ENCODE measurements around the gene CRYGN.
A peak's percentile ranks its signal among the peaks of the same experiment; 100 is the strongest.

The CRYGN gene, protein sequence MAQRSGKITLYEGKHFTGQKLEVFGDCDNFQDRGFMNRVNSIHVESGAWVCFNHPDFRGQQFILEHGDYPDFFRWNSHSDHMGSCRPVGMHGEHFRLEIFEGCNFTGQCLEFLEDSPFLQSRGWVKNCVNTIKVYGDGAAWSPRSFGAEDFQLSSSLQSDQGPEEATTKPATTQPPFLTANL

DNA sequence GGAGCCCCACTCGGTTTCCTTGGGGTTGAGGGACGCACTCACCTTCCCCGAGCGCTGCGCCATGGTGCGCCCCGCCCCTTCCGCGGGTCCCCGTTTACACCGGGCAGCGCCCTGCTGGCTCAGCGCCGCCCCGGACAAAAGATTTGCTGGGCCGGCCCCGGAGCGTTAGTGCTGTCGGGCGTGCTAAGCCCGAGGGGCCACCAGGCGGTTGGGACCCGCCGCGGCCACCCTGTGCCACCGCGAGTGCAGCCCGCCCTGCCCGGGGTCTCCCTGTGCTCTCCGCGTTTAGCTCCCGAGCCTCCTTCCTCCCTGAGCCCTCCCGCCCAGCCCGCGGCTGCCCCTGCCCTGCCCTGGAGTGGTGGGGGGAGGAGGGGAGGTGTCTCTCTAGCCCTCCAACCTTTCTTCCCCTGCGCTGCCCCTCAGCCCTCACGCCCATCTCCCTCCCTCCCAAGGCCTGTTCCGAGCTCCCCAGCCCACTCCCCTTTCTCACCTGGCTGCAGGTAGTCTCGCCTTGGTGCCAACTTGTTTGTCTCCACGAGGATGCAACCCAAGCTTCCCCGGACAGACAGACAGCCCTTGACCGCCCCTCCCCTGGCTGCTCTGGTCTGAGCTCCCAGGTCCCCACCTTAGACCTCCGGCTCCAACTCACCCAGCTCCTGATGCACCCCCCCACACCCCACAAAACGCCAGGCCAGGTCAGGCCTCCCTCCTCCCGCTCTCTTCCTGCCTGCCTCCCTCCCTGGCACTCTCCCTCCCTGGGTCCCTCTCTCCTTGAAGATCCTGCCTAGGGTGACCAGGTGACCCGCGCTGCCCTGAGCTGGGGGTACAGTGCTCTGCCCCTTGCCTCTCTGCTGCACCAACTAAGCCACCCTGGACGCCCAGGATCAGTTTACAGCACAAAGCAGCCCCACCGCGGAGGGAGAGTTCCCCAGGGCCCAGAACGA, at the start of gene CRYGN:
Gene CRYGN, minus strand, starts transcription at position 287 of the 944 bp plus-strand sequence. Its CDS starts 224 bp downstream, at position 63.
- peak; percentile 54 for DNase-seq

DNA sequence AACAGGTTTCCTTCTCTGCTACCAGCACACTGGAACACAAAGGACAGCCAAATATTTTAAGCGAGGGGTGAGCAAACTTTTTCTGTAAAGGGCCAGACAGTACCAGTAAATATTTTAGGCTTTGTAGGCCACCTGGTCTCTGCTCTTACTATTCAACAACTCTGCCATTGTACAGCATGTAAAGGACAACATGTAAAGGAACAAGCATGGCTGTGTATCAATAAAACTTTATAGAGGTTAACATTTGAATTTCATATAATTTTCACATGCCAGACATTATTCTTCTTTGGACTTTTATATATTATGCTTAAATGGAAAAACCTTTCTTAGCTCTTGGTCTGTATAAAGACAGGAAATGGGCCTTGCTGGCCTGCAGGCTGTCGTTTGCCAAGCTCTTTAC, 49.6 kb upstream of the CRYGN start:
- no peak for DNase-seq

DNA sequence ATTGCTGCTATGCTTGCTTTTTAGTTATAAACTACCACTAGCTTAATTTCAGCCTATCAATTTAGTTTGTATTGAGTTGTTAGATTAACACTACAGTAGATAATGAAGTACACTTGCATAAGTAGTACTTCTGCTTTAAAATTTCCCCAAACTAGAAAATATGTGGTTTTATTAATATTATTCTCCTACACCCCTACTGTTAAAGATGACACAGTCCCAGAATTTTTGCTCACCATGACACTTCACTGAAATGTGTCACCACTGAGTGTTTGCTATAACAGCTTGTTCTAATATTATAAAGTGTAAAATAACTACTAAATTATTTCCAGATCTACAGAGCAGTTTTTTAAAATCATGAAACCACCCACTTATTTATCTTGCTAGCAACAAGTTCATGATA, 48.2 kb upstream of the CRYGN start:
- DNase-seq = no peak

DNA sequence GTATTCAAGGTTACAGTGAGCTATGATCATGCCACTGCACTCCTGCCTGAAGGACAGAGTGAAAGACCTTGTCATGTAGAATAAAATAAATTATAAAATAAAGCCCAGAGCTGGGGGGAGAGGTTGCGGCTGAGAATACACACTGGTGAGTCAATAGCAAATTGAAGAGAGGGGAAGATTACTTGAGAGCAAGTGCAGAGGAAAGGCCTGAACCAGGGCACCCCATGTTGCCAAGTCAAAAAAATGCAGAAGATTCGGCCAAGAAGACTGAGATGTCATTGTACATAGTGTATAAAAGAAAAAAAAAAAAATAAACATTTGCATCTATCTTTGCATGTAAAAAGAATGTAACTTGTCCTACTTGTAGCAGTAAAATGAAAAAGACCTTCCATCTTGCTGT, 47.3 kb upstream of the CRYGN start:
- no peak for DNase-seq

DNA sequence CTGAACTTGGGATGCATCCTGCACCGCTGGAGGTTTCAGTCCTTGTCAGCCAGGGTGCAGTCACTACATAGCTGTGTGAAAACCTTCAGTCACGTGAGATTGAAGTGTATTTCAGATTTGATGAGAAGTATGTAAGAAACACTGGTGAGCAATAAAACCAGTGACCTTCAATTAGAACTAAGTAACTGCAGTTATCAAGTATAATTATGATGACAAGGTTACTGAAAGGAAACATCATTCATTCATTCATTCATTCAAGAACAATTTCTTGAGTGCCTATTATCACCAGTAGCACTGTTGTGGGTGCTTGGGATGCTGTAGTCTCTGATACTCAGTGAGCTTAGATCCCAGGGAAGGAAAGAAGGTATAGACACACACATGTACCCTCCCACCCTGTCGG, 46.1 kb upstream of the CRYGN start:
- no peak for DNase-seq

DNA sequence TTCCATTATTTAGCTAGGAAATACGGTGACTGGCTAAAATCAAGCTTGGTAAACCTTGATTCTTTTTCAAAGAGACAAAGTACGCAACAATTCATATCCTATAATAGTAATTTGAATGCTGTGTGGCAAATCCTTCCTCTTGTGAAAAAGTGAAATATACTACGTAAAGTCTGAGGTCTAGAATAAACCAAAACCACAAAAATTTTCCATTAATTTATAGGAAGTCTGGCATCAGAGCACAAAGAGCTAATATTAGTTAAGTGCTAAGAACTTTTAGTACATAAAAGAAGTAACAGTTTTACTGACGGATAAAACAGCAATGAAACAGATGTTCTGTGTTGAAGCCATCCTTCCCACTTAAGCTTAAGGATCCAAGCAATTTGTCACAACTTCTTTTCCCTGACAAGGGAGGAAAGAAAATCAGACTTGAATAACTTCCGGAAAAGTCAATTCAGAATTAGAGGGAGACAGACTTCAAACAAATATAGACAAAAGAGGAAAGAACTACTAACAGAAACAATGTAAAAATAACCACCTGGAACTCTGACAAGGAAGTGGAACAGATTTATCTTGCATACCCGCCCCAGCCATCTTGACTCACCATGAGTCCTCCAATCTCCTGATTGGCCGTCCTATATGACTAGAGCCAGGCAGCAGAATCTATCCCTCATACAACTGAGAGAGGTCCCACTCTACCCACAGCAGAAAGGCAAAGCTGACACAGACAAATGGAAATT, 45.2 kb upstream of the CRYGN start:
- DNase-seq = no peak

DNA sequence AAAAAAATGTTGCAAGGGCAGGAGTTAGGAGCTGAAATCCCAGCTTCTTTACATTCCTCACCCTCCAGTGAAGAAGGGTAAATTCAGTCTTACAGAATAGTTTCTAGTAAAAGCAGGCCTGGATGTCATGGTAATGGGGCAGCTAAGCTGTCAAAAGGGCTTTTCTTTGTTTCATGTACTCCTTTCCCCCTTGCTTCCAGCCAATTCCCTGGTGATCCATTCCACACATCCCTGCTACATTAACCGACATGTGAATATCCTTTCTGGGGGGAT, 43.7 kb upstream of the CRYGN start:
- DNase-seq = no peak

DNA sequence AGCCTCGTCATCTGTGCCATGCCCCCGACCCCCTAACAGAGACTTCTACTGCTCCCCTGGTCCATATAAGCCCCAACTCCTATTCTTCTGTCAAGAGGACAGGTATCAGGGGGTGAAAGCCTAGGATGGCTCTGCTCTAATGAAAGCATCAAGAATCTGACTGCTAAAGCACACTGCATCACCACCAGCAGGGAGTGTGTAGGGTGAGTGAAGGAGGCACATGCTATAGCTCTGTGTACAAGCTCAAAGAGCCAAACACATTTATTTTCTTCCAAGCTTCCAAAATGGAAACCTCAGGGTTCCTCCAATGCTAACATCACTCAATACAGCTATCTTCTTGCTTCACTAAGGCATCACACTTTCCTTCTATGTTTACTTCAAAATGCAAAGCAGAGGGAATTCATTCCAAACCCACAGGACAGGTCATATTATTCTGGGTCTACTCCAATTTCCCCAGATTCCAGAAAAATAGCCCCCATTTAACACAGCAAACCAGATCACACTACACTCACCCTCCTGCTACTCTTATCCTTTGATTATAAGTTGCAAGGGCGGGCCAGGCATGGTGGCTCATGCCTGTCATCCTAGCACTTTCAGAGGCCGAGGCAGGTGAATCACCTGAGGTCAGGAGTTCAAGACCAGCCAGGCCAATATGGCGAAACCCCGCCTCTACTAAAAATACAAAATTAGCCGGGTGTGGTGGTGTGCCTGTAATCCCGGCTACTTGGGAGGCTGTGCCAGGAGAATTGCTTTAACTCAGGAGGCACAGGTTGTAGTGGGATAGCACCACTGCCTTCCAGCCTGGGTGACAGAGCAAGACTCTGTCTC, 43.2 kb upstream of the CRYGN start:
- DNase-seq = no peak

DNA sequence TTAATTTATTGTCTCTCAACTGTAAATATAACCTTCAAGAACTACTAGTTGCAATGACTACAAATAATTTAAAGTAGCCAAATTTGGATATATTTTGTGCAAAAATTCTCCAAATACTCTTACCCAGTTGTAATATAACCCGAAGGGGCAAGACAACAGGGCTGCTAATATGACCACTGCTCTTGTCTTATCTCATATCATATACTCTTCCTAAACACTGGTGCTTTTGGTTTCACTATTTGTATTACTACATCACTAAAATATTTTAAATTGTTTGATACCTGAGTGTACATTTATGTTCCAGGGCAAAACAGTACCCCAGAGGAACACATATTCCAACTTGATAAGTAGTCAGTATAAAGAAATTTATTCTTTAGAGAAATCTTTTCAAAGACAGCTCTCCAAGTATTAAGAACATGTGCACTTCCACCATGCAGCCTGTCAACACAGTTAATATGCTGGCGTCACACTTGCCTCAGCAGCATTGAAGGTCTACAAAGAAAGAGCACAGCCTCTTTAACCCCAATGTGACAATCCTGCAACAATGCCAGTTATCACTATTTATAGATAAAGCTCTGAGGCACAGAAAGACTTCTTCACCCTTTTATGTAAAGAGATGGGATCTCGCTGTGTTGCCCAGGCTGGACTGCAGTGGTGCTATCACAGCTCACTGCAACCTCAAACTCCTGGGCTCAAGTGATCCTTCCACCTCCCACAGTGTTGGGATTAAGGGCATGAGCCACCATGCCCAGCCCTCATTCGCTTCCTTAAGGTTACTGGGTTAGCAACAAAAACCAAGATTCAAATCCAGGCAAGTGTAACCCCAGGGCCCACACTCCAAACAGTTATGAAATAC, 41.9 kb upstream of the CRYGN start:
- DNase-seq = no peak

DNA sequence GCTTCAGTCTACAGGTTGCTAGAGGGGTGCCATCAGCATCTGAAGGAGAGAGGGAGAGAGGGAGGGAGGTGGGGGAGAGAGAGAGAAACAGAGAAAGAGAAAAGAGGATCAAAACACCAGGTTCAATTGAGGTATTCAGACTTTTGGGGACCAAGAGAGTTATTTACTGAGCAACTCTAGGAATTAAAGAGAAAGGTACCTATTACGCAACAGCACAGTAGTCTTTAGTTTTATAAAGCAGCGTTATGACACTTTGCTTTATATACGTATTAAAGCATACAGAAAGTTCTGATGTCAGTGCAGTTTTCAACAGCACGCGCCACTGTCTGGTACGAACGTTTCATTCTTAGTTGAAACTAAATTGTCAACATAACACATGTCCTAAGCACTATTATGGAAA, 37.9 kb upstream of the CRYGN start:
- DNase-seq = no peak

DNA sequence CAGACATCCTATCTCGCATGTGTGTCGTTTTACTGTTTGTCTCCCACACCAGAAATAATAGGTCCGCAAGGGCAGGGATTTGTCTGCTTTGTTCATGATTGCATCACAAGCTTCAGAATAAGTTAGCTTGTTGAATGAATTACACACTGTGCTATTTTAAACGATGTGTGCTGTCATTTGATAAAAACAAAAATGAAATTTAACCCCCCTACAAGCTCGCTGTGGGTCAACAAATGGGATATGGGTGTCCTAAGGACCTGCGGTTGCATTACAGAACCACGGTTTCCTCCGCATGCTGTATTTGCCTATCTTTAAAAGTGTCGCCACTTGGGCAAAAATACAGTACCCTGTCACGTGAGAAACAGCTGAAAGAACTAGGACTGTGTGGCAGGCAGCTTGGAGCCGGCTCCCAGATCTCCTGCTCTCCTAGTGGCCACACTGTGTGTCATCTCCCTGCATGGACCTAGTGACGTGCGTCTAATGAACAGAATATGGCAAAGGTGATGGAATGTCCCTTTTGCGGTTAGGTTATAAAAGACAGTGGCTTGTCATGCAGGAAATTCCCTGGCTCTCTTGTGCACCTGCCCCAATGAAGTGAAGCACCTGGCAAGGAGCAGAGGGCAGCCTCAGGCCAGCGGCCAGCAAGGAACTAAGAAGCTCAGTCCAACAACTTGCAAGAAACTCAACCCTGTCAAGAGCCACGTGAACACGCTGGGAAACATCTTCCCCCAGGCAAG, 32.9 kb upstream of the CRYGN start:
- no peak for DNase-seq

DNA sequence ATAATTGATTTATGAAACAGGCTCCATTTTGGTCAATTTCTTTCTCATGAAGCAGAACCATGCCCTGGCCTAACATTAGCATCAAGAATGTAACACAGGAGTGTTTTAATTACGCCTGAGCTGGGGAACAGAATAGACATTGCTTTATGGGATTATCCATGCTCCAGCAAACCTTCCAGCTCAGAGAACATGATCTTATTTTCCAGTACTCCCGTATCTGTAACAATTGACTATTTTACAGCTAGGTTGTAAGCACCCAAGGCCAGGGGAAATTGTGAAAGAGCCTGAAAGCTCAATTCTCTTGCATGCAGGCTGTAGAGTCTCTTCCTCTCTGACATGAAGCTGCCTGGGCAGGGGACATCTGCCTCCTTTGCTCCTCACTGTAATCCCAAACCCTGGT, 30.8 kb upstream of the CRYGN start:
- DNase-seq = no peak

DNA sequence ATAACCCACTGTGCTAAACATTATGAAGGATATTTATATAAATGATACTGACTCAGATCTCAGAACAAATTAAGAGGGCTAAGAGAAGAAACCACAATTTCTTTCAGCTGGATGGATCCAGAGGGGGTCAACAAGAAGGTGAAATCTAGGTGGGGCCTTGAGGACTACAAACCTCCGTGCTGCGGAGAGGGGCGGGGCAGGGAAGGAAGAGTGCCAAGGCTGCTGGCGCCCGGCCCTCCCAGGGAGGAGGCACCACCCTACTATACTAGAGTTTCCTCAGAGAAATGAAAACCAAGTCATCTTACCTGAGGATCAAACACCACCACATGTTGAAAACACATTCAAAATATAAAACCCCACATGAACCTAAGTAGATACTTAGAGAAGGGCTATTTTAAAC, 29.3 kb upstream of the CRYGN start:
- no peak for DNase-seq

DNA sequence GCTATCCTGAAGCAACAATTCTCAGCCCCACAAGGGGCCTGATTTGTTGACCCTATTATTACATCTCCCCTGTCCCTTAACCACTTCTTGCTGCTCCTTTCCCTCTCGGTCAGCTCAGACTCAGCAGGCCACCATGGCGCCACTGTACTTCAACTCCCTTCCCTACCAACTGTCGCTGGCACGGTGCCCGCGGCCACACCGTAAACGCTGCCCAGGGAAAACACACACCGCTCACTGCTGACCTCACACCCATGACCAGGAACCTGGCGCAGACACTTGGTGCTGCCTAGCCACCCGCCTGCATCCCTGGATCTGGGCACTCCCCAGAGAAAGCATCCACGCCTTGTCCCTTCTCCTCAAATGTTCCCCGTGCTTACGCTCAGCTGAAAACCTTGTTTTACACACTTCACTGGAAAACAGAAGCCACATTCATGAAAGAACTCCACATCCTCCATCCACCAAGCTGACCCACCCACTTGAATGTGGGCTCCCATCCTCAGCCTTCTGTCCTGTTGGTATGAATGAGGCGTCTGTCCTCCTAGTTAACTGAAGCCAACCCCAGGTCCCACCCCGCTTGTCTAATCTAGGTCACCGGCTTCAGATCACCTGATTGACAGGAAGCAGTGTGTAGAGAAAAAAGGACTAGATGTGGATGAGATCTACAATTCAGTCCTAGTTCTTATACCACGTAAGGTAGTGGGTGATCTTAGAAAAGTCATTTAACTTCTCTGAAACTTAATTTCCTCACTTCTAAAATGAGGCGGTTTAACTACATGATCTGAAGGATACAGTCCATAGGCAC, 28.5 kb upstream of the CRYGN start:
- DNase-seq = peak; percentile 37

DNA sequence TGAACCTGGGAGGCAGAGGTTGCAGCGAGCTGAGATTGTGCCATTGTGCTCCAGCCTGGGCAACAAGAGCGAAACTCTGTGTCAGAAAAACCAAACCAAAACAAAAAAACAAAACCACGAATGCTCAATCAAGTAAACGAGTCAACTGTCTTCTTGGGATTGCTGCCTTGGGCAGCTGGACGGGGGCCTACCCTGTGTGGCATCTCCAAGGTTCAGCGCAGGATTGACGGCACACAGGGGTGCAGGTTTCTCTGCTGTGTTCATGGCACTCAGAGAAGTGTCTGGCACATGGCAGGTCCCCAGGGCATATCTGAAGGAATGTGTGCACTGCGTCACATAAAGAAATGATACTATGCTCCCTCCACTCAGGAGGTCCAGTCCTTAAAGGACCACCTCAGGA, 25.2 kb upstream of the CRYGN start:
- DNase-seq = no peak

DNA sequence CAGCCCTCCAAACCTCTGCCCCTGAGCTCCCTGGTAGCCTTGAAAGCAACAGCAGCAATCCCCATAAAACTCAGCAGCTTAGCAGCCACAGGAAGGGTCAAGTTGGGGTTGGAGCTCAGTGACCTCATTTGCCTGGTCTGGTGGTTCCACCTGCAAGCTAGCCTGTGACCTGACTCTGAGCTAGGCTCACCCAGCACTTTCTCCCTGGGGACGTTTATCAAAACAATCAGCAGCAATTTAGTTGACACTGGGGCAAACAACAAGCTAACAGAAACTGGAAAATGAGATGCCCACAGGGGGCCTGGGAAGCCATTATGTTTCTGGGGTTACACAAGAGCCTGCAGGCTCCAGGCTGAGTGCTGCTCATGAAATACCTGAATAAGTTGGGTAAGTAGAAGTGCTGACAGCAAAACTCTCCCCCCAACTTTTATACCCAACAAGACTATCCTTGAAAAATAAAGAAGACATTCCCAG, 22.4 kb upstream of the CRYGN start:
- DNase-seq = peak; percentile 64

DNA sequence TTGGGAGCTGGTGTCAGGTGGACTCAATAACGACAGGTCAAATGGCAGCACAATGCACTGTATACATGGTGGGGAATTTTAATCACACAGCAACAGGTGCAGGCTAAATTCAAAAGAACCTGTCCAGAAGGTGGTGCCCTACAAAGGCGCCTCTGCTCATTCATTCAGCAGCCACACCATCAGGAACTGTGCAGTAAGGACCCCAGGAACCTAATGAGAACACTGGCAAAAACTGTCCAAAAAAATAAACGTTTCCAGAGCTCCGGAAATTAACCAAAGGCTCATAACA, 21.9 kb upstream of the CRYGN start:
- peak; percentile 47 for DNase-seq

DNA sequence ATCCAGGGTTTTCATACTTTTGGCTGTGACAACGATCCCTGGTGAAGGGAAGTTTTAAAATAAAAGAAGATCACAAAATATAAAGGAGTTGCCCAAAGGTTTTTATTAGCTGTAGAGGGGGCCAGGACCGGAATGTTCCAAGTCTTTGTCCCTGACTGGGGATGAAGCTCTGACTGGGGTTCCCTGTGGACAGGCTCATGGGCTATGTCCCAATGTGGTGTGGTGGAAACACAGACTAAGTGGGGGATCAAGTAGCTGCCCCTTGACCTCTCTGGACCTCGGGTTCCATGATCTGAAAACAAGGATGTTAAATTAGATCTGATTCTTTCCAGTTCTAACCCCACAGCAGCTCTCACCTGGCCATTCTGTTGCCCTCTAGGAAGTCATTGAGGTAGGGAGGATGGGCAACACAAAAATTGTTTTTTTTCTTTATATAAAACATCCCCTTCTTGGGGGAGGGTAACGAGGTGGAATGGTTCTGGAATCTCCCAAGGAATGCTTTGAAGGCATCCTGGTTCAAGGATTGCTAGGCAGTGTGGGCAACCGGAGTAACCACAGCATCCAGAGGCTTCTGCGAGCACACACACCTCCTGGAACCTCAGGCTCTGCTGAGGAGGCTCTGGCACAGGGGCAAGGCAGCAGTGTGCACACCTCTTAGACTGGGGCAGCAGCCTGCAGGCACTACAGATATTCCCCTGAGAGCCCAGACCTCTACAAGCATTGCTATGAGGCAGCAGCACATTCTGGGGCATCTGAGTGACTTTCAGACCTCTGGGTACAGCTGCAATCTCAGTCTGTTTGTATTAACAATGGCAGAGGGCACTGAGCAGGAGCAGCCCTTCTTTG, 21.4 kb upstream of the CRYGN start:
- DNase-seq = no peak

DNA sequence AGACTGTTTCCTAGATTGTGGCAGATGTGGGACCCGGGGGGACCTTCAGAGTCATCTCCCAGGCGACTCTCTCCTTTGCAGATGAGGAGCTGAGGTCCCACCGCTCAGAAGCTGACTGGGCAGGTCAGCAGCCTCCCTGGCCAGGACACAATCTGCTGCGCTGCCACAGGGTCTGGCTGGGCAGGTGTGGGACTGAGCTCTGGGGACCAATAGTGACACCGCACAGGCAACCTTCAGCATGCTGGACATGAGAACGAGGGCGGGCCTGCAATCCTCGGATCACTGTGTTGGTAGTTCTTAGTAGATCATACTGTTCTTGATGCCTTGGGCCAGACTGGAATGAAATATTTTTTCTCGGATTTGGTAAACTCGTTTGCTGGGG, 20.5 kb upstream of the CRYGN start:
- DNase-seq = no peak
